ENCODE results near the gene ADAMTSL1. TPM values are rescaled to one million over a fixed set of nuclear protein-coding genes. Genes with fewer than 3 reads are reported as not detected.

Gene ADAMTSL1
- polyA plus RNA-seq, 2 of the 4 experiments (the other 2 are of a cell fraction) = 0.03 TPM; not detected in 1

GRCh38 chr9:18799428-18799827 lies 325.5 kb downstream of the ADAMTSL1 start:
- CTCF ChIA-PET = interaction anchor here (1.4 kb wide), 1 partner anchor 545 kb away, joined by 4 read pairs; no protein-coding TSS in a partner anchor
- DNase-seq (ENCODE audit: low read depth in 1 of 2, low spot score in 1 of 2) (no peak), FAIRE-seq (no peak), ATAC-seq (no peak)
- TF ChIP-seq CTCF (IDR thresholded peaks at IDR 0.05) (no peak), USF2 (IDR thresholded peaks at IDR 0.05) (no peak), MAZ (IDR thresholded peaks at IDR 0.05; ENCODE audit: borderline replicate concordance, low read depth, low read length) (no peak), HES2 (IDR thresholded peaks at IDR 0.05) (no peak), RCOR1 (IDR thresholded peaks at IDR 0.05; ENCODE audit: low read depth, low read length) (no peak), ELK1 (IDR thresholded peaks at IDR 0.05; ENCODE audit: low read depth, low read length) (no peak), ZC3H11A (IDR thresholded peaks at IDR 0.05) (no peak), SREBF2 (IDR thresholded peaks at IDR 0.05) (no peak), MAFK (IDR thresholded peaks at IDR 0.05; ENCODE audit: partially characterized antibody) (no peak), CEBPB (IDR thresholded peaks at IDR 0.05) (no peak), POLR2AphosphoS2 (conservative IDR thresholded peaks at IDR 0.05; ENCODE audit: low read length) (no peak), RAD21 (conservative IDR thresholded peaks at IDR 0.05 in 1 of 2, IDR thresholded peaks at IDR 0.05 in 1 of 2) (no peak), MAX (IDR thresholded peaks at IDR 0.05) (no peak), ESRRA (IDR thresholded peaks at IDR 0.05; ENCODE audit: borderline replicate concordance, low read length) (no peak), ZNF302 (CRISPR knock-in tag; IDR thresholded peaks at IDR 0.05) (no peak), CHD4 (IDR thresholded peaks at IDR 0.05; ENCODE audit: borderline replicate concordance) (no peak)
- H3K9me3 ChIP-seq = no peaks in the 10 kb centered on the region
- H3K4me3 ChIP-seq = no peak overlapping the region
- no peak overlapping the region for H3K27ac ChIP-seq
- 6% methylated on average over 2 of the region's 2 CpGs for WGBS (ENCODE audit: missing lambda C conversion rate)
- POLR2A ChIA-PET = no interaction called here
- no peaks in the 10 kb centered on the region for H3K4me1 ChIP-seq
- no peak overlapping the region for H3K4me2 ChIP-seq

- ATAC-seq (no peak), DNase-seq (ENCODE audit: low read depth in 1 of 2, low spot score in 1 of 2) (no peak), FAIRE-seq (no peak)
- no peak overlapping the region for H3K4me3 ChIP-seq
- TF ChIP-seq HDAC2 (IDR thresholded peaks at IDR 0.05) = no peak
- no peak for TF ChIP-seq RAD21 (conservative IDR thresholded peaks at IDR 0.05 in 1 of 2, IDR thresholded peaks at IDR 0.05 in 1 of 2)
- TF ChIP-seq HMGXB4 (CRISPR knock-in tag; IDR thresholded peaks at IDR 0.05; ENCODE audit: borderline replicate concordance) = no peak
- no peak for TF ChIP-seq CHD2 (IDR thresholded peaks at IDR 0.05; ENCODE audit: low read length, partially characterized antibody)
- TF ChIP-seq EP300 (IDR thresholded peaks at IDR 0.05) = no peak
- no peak for TF ChIP-seq FOSL2 (IDR thresholded peaks at IDR 0.05)
- TF ChIP-seq FOSL2 (CRISPR knock-in tag; IDR thresholded peaks at IDR 0.05) = no peak
- TF ChIP-seq PHF8 (IDR thresholded peaks at IDR 0.05; ENCODE audit: borderline replicate concordance, low read depth) = no peak
- no peak for TF ChIP-seq RNF2 (IDR thresholded peaks at IDR 0.05; ENCODE audit: borderline replicate concordance, low read depth)
- TF ChIP-seq EHMT2 (IDR thresholded peaks at IDR 0.05; ENCODE audit: low read depth) = no peak
- no peak for TF ChIP-seq RCOR1 (IDR thresholded peaks at IDR 0.05; ENCODE audit: low read depth, low read length)
- TF ChIP-seq SREBF2 (IDR thresholded peaks at IDR 0.05) = no peak
- H3K4me1 ChIP-seq = no peaks in the 10 kb centered on the region
- H3K4me2 ChIP-seq = no peak overlapping the region
- POLR2A ChIA-PET = no interaction called here
- CTCF ChIA-PET = interaction anchor here (1.4 kb wide), 1 partner anchor 546 kb away, joined by 4 read pairs; no protein-coding TSS in a partner anchor
- no peak overlapping the region for H3K27ac ChIP-seq
- H3K9me3 ChIP-seq = no peaks in the 10 kb centered on the region
- WGBS (ENCODE audit: missing lambda C conversion rate) = 39% methylated on average over 4 of the region's 4 CpGs
Observed at GRCh38 chr9:18800579-18800978, 326.6 kb downstream of the ADAMTSL1 start.
